H1 (cell line): ENCODE data around the gene SAG. TPM values are rescaled to one million over a fixed set of nuclear protein-coding genes. Genes with fewer than 3 reads are reported as not detected.

ENCODE experiments used
- CTCF ChIA-PET: fragments of 300-600 bp; sonication (Branson Sonifier 250); formaldehyde crosslinking; loops from one replicate; lab custom pipeline; 2021; ENCODE audit not compliant: partially characterized antibody; lab: Charles Lee
- POLR2A ChIA-PET: fragments of 300-600 bp; sonication (Branson Sonifier 250); formaldehyde crosslinking; loops from one replicate; lab custom pipeline; 2021; ENCODE audit warnings: inconsistent platforms; ENCODE audit not compliant: partially characterized antibody; lab: Charles Lee
- DNase-seq, 2 experiments: peaks; one replicate each; pipeline versions ENCODE4 v3.0.0 to v3.0.0-alpha.2; 2010 to 2022; ENCODE audit warnings: low spot score in 2 of 2, low read depth in 1 of 2, mixed read lengths in 1 of 2
- FAIRE-seq: peaks from 2 replicates; lab custom pipeline; 2011; peaks lifted over from hg19 to GRCh38; lab: Jason Lieb, UNC
- H2AFZ ChIP-seq: 2 replicates; pipeline ENCODE4 v1.8.1; 2012; ENCODE audit warnings: low read length, inconsistent platforms
- H2AK5ac ChIP-seq: 2 replicates; pipeline ENCODE4 v1.6.1; 2013; ENCODE audit warnings: low read depth, low read length
- H2BK120ac ChIP-seq: replicated peaks from 2 replicates; pipeline ENCODE3; 2013; ENCODE audit warnings: low read depth, low read length, inconsistent platforms
- H2BK12ac ChIP-seq: 2 replicates; pipeline ENCODE4 v1.6.1; 2013; ENCODE audit warnings: low read depth, low read length
- H2BK15ac ChIP-seq: 2 replicates; pipeline ENCODE4 v1.6.1; 2013; ENCODE audit warnings: low read length
- H2BK20ac ChIP-seq: 2 replicates; pipeline ENCODE4 v1.6.1; 2013; ENCODE audit warnings: low read length
- H2BK5ac ChIP-seq: 2 replicates; pipeline ENCODE4 v1.6.1; 2013; ENCODE audit warnings: low read depth, low read length
- H3K14ac ChIP-seq: 2 replicates; pipeline ENCODE4 v1.6.1; 2013; ENCODE audit warnings: inconsistent platforms; ENCODE audit not compliant: insufficient read length
- H3K18ac ChIP-seq: 2 replicates; pipeline ENCODE4 v1.6.1; 2013; ENCODE audit warnings: low read length; ENCODE audit errors: extremely low read depth
- H3K23ac ChIP-seq: 2 replicates; pipeline ENCODE4 v1.6.1; 2013; ENCODE audit warnings: inconsistent platforms; ENCODE audit not compliant: insufficient read length
- H3K23me2 ChIP-seq: 2 replicates; pipeline ENCODE4 v1.6.1; 2013; ENCODE audit warnings: low read depth, low read length
- H3K27ac ChIP-seq: 2 replicates; pipeline ENCODE4 v1.6.1; 2011; ENCODE audit warnings: low read depth, low read length, inconsistent platforms
- H3K27me3 ChIP-seq, 4 experiments: replicated peaks in 1 of 4; 1 replicate in 1 of 4; 2 replicates in 3 of 4; pipeline versions ENCODE4 v1.6.1 to v1.8.1; 2011 to 2013; ENCODE audit warnings: low read length in 3 of 4, mild to moderate bottlenecking in 3 of 4, inconsistent platforms in 2 of 4, mixed read lengths in 2 of 4, moderate library complexity in 1 of 4; ENCODE audit not compliant: control insufficient read depth in 3 of 4, insufficient read depth in 3 of 4; ENCODE audit errors: extremely low read depth in 1 of 4
- H3K36me3 ChIP-seq, 4 experiments: 2 replicates each; pipeline versions ENCODE4 v1.6.1 to v1.8.1; 2011 to 2013; ENCODE audit warnings: mild to moderate bottlenecking in 4 of 4, low read length in 3 of 4, moderate library complexity in 2 of 4, control low read depth in 1 of 4, inconsistent platforms in 1 of 4; ENCODE audit not compliant: insufficient read depth in 4 of 4, control insufficient read depth in 2 of 4
- H3K4ac ChIP-seq: replicated peaks from 2 replicates; pipeline ENCODE3; 2013; ENCODE audit warnings: low read length, low read depth, mixed read lengths, inconsistent platforms; ENCODE audit not compliant: insufficient read length
- H3K4me1 ChIP-seq, 4 experiments: replicated peaks in 1 of 4; 1 replicate in 1 of 4; 2 replicates in 3 of 4; pipeline versions ENCODE4 v1.6.1 to v1.8.1; 2011 to 2013; ENCODE audit warnings: low read length in 3 of 4, inconsistent platforms in 2 of 4, mixed read lengths in 1 of 4; ENCODE audit not compliant: insufficient read depth in 4 of 4, control insufficient read depth in 3 of 4
- H3K4me2 ChIP-seq, 2 experiments: 2 replicates each; pipeline versions ENCODE4 v1.6.1 to v1.8.1; 2011 to 2013; ENCODE audit warnings: low read depth in 2 of 2, low read length in 2 of 2, control low read depth in 1 of 2, inconsistent platforms in 1 of 2, mild to moderate bottlenecking in 1 of 2; ENCODE audit not compliant: insufficient read depth in 1 of 2
- H3K4me3 ChIP-seq, 4 experiments: fragments of 200-600, 300-600 bp in 1 of 4; sonication (generic), shearing (Covaris generic), sonication (Bioruptor Twin) in 1 of 4; 2 replicates each; pipeline versions ENCODE4 v1.5.1 to v1.8.1; 2011 to 2016; ENCODE audit warnings: low read length in 4 of 4, low read depth in 3 of 4, control low read depth in 2 of 4, inconsistent platforms in 2 of 4, mild to moderate bottlenecking in 2 of 4, mixed read lengths in 1 of 4, moderate library complexity in 1 of 4; ENCODE audit not compliant: insufficient read depth in 2 of 4; ENCODE audit errors: extremely low read depth in 1 of 4
- H3K56ac ChIP-seq: replicated peaks from 2 replicates; pipeline ENCODE3; 2013; ENCODE audit warnings: low read depth, mild to moderate bottlenecking, mixed read lengths, low read length, inconsistent platforms; ENCODE audit not compliant: insufficient read length
- H3K79me1 ChIP-seq: 2 replicates; pipeline ENCODE4 v1.6.1; 2013; ENCODE audit warnings: low read depth, low read length, control low read depth
- H3K79me2 ChIP-seq, 2 experiments: 2 replicates each; pipeline versions ENCODE4 v1.6.1 to v1.8.1; 2012 to 2013; ENCODE audit warnings: low read length in 2 of 2, mild to moderate bottlenecking in 2 of 2, inconsistent platforms in 1 of 2; ENCODE audit not compliant: insufficient read depth in 2 of 2, control insufficient read depth in 1 of 2
- H3K9ac ChIP-seq, 4 experiments: replicated peaks in 1 of 4; 1 replicate in 1 of 4; 2 replicates in 3 of 4; pipeline versions ENCODE4 v1.6.1 to v1.8.1; 2011 to 2013; ENCODE audit warnings: low read depth in 3 of 4, low read length in 3 of 4, control low read depth in 2 of 4, mild to moderate bottlenecking in 2 of 4, moderate library complexity in 2 of 4, inconsistent platforms in 1 of 4; ENCODE audit errors: extremely low read depth in 1 of 4
- H3K9me3 ChIP-seq, 2 experiments: 2 replicates each; pipeline versions ENCODE4 v1.6.1 to v1.8.1; 2012 to 2013; ENCODE audit warnings: mild to moderate bottlenecking in 2 of 2, moderate library complexity in 2 of 2, control low read depth in 1 of 2, inconsistent platforms in 1 of 2, low read depth in 1 of 2, low read length in 1 of 2, mixed read lengths in 1 of 2; ENCODE audit not compliant: insufficient read depth in 2 of 2
- H4K20me1 ChIP-seq, 2 experiments: replicated peaks in 1 of 2; 2 replicates each; pipeline versions ENCODE3 to v1.8.1; 2011 to 2013; ENCODE audit warnings: inconsistent platforms in 2 of 2, low read length in 2 of 2, mild to moderate bottlenecking in 1 of 2; ENCODE audit not compliant: insufficient read depth in 2 of 2, control insufficient read depth in 1 of 2
- H4K5ac ChIP-seq: 2 replicates; pipeline ENCODE4 v1.6.1; 2013; ENCODE audit warnings: low read length, low read depth, mixed read lengths, inconsistent platforms; ENCODE audit not compliant: insufficient read length
- H4K8ac ChIP-seq: 2 replicates; pipeline ENCODE4 v1.8.0; 2013; ENCODE audit warnings: mild to moderate bottlenecking, moderate library complexity, low read length, inconsistent platforms; ENCODE audit not compliant: insufficient read depth; ENCODE audit errors: extremely low read depth
- H4K91ac ChIP-seq: replicated peaks from 2 replicates; pipeline ENCODE3; 2013; ENCODE audit warnings: low read length, mixed read lengths, inconsistent platforms; ENCODE audit not compliant: insufficient read length
- BRCA1 ChIP-seq: IDR thresholded peaks from 2 replicates; pipeline ENCODE4 v1.6.1; 2012; ENCODE audit warnings: low read depth, low read length, improper control_type of control experiment
- HDAC6 ChIP-seq: IDR thresholded peaks from one replicate; pipeline ENCODE4 v1.7.1; 2012; ENCODE audit warnings: low read depth, mild to moderate bottlenecking, inconsistent platforms, low read length, moderate library complexity
- KDM4A ChIP-seq: IDR thresholded peaks from one replicate; pipeline ENCODE4 v1.7.1; 2012; ENCODE audit warnings: low read depth, mild to moderate bottlenecking, moderate library complexity, low read length, inconsistent platforms; ENCODE audit not compliant: severe bottlenecking
- RBBP5 ChIP-seq: IDR thresholded peaks from 2 replicates; pipeline ENCODE4 v1.7.1; 2012; ENCODE audit warnings: low read depth, mild to moderate bottlenecking, inconsistent platforms, low read length, moderate library complexity, borderline replicate concordance
- SIN3A ChIP-seq, 2 experiments: IDR thresholded peaks in 1 of 2; conservative IDR thresholded peaks in 1 of 2; 2 replicates each; pipeline ENCODE4 v1.6.1; 2011 to 2012; ENCODE audit warnings: low read length in 2 of 2, improper control_type of control experiment in 1 of 2, low read depth in 1 of 2, mild to moderate bottlenecking in 1 of 2
- TAF7 ChIP-seq: optimal IDR thresholded peaks from 2 replicates; pipeline ENCODE3; 2011; ENCODE audit warnings: low read depth, mild to moderate bottlenecking, inconsistent platforms, low read length, moderate library complexity, borderline replicate concordance
- YY1 ChIP-seq: IDR thresholded peaks from 2 replicates; pipeline ENCODE4 v1.6.1; 2011; ENCODE audit warnings: low read depth, mild to moderate bottlenecking, low read length
- WGBS, 2 experiments: shearing (Covaris generic) in 1 of 2; methylation state at CpG; one replicate each; pipeline versions ENCODE4 v1.1.6 to v1.1.7; 2013 to 2015; ENCODE audit warnings: low lambda C conversion rate in 2 of 2, mixed read lengths in 2 of 2, inconsistent platforms in 1 of 2, low coverage in 1 of 2, missing lambda C conversion rate in 1 of 2; ENCODE audit not compliant: insufficient replicate concordance in 2 of 2, insufficient coverage in 1 of 2, insufficient read length in 1 of 2; ENCODE audit errors: extremely low coverage in 1 of 2, missing lambda C conversion rate in 1 of 2; 5-methylcytosine and 5-hydroxymethylcytosine counted together
- long read RNA-seq, 2 experiments: library from RNA in 1 of 2; library from capped mRNA in 1 of 2; stranded (forward); transcript quantifications; one replicate each; pipeline ENCODE4 v2.0.0, GENCODE V29; 2021; ENCODE audit warnings: inconsistent platforms in 1 of 2
- polyA minus RNA-seq, 3 experiments: library from RNA; depleted of rRNA, polyadenylated mRNA; stranded (reverse); fragments of >200 nt; gene quantifications; 1 replicate in 2 of 3; 2 replicates in 1 of 3; pipeline ENCODE4 v1.2.3, GENCODE V29; 2011
- polyA plus RNA-seq, 7 experiments: library from polyadenylated mRNA; depleted of rRNA in 3 of 7; stranded (reverse) in 5 of 7; unstranded in 2 of 7; fragments of >200 nt in 5 of 7; fragments of 200-250 nt in 2 of 7; gene quantifications; 1 replicate in 5 of 7; 2 replicates in 1 of 7; 4 replicates in 1 of 7; pipeline versions ENCODE4 v1.2.1 to v1.2.3, GENCODE V29; 2011 to 2013; ENCODE audit warnings: missing spikeins in 2 of 7, mixed read lengths in 2 of 7
- total RNA-seq: library from RNA; stranded (reverse); fragmentation: NEBNext Ultra II Directional; extraction: Animal tissue kit (Norgen Biotek cat#: 25700); gene quantifications from 2 replicates; pipeline ENCODE4 v1.2.1, GENCODE V29; 2021
- TF ChIP-seq, protein P1 (sequence below), 3 experiments: IDR thresholded peaks; 1 replicate in 2 of 3; 2 replicates in 1 of 3; pipeline versions ENCODE4 v1.5.1 to v1.6.1; 2011; ENCODE audit warnings: low read length in 3 of 3, mild to moderate bottlenecking in 3 of 3, inconsistent platforms in 2 of 3, low read depth in 1 of 3, moderate library complexity in 1 of 3; ENCODE audit not compliant: insufficient read depth in 1 of 3; ENCODE audit errors: control extremely low read depth in 1 of 3

The SAG gene
- total RNA-seq (not detected in 2 replicates), polyA plus RNA-seq (2011; rRNA removed) (not detected in 2 replicates), polyA minus RNA-seq (2011; rRNA and poly(A)+ RNA removed) (not detected in 2 replicates)
- polyA plus RNA-seq (2011; cell fraction: cytosol; rRNA removed): not detected
- polyA plus RNA-seq (2011; cell fraction: nucleus; rRNA removed): not detected
- not detected in 4 replicates for polyA plus RNA-seq (2012, experiment 1 of 2)
- not detected for polyA plus RNA-seq (2012, experiment 2 of 2)
- not detected for polyA plus RNA-seq (2013, experiment 1 of 2)
- not detected for polyA plus RNA-seq (2013, experiment 2 of 2)
- polyA minus RNA-seq (2011; cell fraction: cytosol; rRNA and poly(A)+ RNA removed): not detected
- polyA minus RNA-seq (2011; cell fraction: nucleus; rRNA and poly(A)+ RNA removed): not detected
- long read RNA-seq, experiment 1: 0 reads
- long read RNA-seq, experiment 2: 0 reads

DNA sequence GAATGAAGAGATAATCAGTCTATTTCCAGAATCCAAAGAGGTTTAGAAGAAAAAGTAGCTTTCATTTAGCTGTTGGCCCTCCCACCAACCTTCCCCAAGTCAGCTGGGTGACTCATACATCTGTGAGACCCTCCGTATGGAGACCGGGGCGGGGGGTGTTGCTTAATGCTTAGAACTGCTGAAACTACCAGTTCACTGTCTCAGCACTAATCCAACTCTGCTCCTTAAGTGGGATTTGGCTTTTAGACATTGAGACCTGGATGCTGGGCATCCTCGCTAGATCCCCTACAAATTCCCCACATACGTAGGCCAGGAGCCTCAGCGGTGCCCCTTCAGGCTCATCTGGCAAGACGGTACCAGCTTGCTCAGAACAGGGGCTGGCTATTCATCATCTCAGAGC is at the start of gene SAG:
Gene SAG, plus strand, starts transcription at position 252 of the 400 bp plus-strand sequence. CDS start 1,374 bp downstream, outside the sequence.
- no peak within 1 kb of the TSS for H2BK120ac ChIP-seq
- H3K36me3 ChIP-seq: no peaks in the 10 kb centered on the region
- no peak within 1 kb of the TSS for H3K27ac ChIP-seq
- no peaks in the 10 kb centered on the region for H3K79me1 ChIP-seq
- no peak within 1 kb of the TSS for H4K8ac ChIP-seq
- no peaks in the 10 kb centered on the region for H3K27me3 ChIP-seq
- H3K23ac ChIP-seq: no peak within 1 kb of the TSS
- H4K5ac ChIP-seq: no peak within 1 kb of the TSS
- no peak within 1 kb of the TSS for H2BK5ac ChIP-seq
- FAIRE-seq (no peak), DNase-seq (no peak)
- TF ChIP-seq, protein P1, sequence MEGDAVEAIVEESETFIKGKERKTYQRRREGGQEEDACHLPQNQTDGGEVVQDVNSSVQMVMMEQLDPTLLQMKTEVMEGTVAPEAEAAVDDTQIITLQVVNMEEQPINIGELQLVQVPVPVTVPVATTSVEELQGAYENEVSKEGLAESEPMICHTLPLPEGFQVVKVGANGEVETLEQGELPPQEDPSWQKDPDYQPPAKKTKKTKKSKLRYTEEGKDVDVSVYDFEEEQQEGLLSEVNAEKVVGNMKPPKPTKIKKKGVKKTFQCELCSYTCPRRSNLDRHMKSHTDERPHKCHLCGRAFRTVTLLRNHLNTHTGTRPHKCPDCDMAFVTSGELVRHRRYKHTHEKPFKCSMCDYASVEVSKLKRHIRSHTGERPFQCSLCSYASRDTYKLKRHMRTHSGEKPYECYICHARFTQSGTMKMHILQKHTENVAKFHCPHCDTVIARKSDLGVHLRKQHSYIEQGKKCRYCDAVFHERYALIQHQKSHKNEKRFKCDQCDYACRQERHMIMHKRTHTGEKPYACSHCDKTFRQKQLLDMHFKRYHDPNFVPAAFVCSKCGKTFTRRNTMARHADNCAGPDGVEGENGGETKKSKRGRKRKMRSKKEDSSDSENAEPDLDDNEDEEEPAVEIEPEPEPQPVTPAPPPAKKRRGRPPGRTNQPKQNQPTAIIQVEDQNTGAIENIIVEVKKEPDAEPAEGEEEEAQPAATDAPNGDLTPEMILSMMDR (IDR thresholded peaks at IDR 0.05; ENCODE audit: control extremely low read depth in 1 of 3, insufficient read depth in 1 of 3, low read depth in 1 of 3, low read length in 3 of 3): peak in 2 of 3 experiments; percentile 13 to 26; a peak in 2 of 4 replicates
- no peak for TF ChIP-seq YY1
- no peak for TF ChIP-seq HDAC6
- TF ChIP-seq TAF7: no peak
- TF ChIP-seq RBBP5: no peak
- no peak for TF ChIP-seq KDM4A
- TF ChIP-seq SIN3A (conservative IDR thresholded peaks at IDR 0.05 in 1 of 2, IDR thresholded peaks at IDR 0.05 in 1 of 2; ENCODE audit: low read depth in 1 of 2, low read length in 2 of 2): no peak
- no peak for TF ChIP-seq BRCA1
- H3K4me3 ChIP-seq: no peak within 1 kb of the TSS
- H3K14ac ChIP-seq: no peak within 1 kb of the TSS
- no peak within 1 kb of the TSS for H2BK15ac ChIP-seq
- H3K23me2 ChIP-seq: no peaks in the 10 kb centered on the region
- POLR2A ChIA-PET: interaction anchor here (1.2 kb wide), 1 partner anchor 9 kb away, joined by 3 read pairs; no protein-coding TSS in a partner anchor
- 88% methylated on average over 7 of the region's 7 CpGs; no CpG with 5 or more reads in 1 of the 2 experiments for WGBS, 2 experiments
- H2BK12ac ChIP-seq: no peak within 1 kb of the TSS
- CTCF ChIA-PET: interaction anchor here (0.6 kb wide), 1 partner anchor 254 kb away, joined by 3 read pairs; no protein-coding TSS in a partner anchor
- H3K56ac ChIP-seq: no peak within 1 kb of the TSS
- no peak within 1 kb of the TSS for H2AK5ac ChIP-seq
- no peak within 1 kb of the TSS for H4K91ac ChIP-seq
- no peak within 1 kb of the TSS for H2BK20ac ChIP-seq
- H3K9me3 ChIP-seq: no peaks in the 10 kb centered on the region
- no peak within 1 kb of the TSS for H3K18ac ChIP-seq
- peak within 1 kb of the TSS; percentile 44 for H3K4ac ChIP-seq
- no peaks in the 10 kb centered on the region for H3K79me2 ChIP-seq
- H3K4me2 ChIP-seq: no peak within 1 kb of the TSS
- no peak within 1 kb of the TSS for H2AFZ ChIP-seq
- no peaks in the 10 kb centered on the region for H3K4me1 ChIP-seq
- no peak within 1 kb of the TSS for H3K9ac ChIP-seq
- H4K20me1 ChIP-seq: no peaks in the 10 kb centered on the region
